Neural cell (in vitro differentiated cells): Measurements from ENCODE around the gene TIAM1.

Experiments
- CTCF ChIP-seq: fragments of 450-650 bp; IDR thresholded peaks from 2 replicates; pipeline ENCODE4 v1.5.1; 2014; ENCODE audit warnings: antibody characterized with exemption, mild to moderate bottlenecking, moderate library complexity; ENCODE audit not compliant: poor library complexity, severe bottlenecking
- EP300 ChIP-seq: fragments of 450-650 bp; conservative IDR thresholded peaks from 2 replicates; pipeline ENCODE4 v1.6.1; 2014; ENCODE audit warnings: antibody characterized with exemption, mild to moderate bottlenecking, moderate library complexity; ENCODE audit not compliant: poor library complexity, severe bottlenecking
- REST ChIP-seq: IDR thresholded peaks from 2 replicates; pipeline ENCODE4 v1.6.1; 2012; ENCODE audit warnings: borderline replicate concordance
- TAF1 ChIP-seq: IDR thresholded peaks from 2 replicates; pipeline ENCODE4 v1.6.1; 2012; ENCODE audit warnings: low read depth

GRCh38 chr21:31298618-31299269 is 45.3 kb downstream of the TIAM1 start:
- TF ChIP-seq CTCF (no peak), REST (no peak), TAF1 (no peak), EP300 (no peak)
